HG02571 (cell line): ENCODE data around the gene CSF3.

Experiments used
- ATAC-seq: cut with Tn5 transposase; IDR thresholded peaks from one replicate; pipeline ENCODE4 v1.9.1; 2021; ENCODE audit warnings: mild to moderate bottlenecking, moderate library complexity; ENCODE audit not compliant: unreplicated experiment

CSF3 gene

DNA sequence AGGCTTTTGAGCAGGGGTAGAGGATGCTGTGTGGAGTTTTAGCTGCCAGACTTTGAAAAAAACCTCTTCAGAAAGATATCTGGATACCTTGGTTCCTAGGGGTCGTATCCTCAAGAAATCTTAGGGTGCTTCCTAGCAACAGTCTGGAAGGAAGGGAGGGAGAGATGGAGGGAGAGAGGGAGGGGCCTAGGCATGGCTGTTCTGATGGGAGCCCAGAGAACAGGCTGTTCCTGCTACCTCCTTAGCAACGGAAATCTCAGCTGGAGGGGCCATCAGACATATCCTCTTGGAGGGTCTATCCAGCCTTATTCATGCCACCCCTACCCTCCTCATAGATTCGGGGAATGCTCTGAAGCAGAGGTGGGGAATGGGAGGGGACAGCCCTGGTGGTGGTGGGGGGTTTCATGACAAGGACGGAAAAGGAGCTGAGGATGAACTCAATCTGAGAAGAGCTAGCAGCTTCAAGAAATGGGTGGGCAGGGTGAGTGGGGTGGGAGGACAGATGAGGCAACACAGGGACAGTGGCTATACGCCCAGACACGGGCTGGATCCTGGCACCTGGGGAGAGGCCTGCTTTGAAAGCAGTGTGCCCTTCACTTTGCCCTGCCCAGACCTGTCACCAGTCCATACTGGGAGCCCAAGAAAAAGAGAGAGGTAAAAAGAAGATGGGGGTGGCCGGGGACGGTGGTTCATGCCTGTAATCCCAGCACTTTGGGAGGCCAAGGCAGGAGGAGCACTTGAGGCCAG is 44.7 kb downstream of the CSF3 start:
- no peak for ATAC-seq

DNA sequence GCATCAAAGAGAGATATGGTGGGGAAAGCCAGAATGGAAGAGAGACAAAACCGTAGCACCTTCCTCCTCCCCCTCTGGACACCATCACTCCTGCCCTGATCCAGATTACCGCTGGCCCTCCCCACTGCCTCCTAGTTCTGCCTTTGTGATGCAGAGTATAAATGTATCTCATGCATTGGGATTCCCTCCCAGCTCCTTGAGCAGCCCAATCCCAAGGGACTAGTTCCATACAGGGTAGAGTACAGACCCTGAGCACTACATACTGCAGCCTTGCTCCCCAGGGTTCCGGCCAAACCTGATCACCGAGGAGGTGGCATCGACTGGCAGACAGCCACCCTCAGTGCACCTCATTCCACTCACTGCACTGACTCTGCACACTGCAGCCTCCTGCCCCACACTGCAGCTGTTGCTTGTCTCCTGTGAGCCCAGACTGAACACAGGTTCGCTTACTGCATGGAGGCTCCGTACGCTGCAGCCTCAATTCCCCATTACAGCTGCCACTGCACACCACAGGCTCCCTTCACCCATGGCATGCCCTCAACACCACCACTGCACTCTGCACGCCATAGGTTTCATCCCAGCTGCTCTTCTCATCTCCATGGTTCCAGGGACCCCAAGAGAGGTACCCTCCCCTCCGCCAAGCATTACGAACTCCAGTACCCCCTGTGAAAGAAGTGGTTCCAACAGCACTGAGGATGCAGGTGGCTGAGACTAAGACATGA is 45.8 kb downstream of the CSF3 start:
- no peak for ATAC-seq

DNA sequence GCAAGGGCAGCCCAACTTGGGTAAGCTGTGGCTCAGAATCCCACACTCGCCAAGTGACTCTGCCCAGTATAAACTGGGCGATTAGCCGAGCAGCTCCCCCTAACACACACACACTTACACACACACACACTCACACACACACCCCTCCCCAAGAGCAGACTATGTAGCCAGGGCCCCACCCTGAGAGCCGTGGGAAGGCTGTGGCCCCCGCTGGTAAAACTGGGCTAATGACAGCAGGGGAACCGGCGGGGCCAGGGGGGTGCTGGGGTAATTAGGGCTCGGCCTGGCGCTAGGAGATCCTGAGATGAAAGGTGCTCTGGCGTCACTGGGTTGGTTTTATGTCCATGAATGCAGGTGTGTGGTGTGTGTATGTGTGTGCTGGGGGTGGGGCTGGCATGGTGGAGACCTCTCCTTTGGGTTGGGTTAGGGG is 46.4 kb downstream of the CSF3 start:
- no peak for ATAC-seq

DNA sequence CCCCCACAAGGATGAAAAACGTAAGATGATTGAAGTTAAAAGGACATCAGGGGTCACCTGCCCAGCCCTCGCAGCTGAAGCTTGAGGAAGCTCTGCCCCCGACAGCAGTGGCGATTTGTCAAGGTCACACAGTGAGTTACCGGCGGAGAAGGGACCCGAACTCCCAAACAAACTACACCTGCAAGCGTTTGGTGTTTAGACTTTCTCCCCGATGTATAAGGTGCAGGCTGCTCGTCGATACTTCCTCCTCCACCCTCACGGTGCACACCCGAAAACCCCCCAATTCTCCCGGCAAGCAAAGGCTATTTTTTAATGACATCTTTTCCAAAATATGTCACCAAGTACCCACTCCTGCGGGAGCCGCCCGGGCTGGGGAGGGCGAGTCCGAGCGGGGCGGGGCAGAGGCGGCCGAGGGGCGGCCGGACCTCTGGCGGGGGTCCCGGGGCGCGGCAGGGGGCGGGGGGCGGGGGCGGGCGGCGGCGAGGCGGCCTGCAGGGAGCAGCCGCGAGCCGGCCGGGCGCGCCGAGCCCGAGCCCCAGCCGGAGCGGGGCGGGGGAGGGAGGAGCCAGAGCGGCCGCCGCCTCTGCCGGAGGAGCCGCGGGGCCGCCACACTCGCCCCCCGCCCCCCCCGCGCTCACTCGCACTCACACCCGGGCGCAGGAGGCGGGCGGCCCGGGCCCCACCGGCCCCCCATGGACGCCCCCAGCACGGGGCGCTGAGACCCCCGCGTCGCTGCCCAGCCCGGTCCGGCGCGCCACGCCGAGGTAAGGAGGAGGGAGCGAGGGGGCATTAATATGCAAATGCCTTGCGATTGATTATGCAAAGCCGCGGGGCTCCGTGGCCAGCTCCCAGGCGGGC is 47.3 kb downstream of the CSF3 start, which contains the start of gene THRA:
Gene THRA (plus strand): TSS at position 637 of the 858 bp plus-strand sequence. CDS start 11,524 bp downstream, outside the sequence.
- ATAC-seq = no peak

DNA sequence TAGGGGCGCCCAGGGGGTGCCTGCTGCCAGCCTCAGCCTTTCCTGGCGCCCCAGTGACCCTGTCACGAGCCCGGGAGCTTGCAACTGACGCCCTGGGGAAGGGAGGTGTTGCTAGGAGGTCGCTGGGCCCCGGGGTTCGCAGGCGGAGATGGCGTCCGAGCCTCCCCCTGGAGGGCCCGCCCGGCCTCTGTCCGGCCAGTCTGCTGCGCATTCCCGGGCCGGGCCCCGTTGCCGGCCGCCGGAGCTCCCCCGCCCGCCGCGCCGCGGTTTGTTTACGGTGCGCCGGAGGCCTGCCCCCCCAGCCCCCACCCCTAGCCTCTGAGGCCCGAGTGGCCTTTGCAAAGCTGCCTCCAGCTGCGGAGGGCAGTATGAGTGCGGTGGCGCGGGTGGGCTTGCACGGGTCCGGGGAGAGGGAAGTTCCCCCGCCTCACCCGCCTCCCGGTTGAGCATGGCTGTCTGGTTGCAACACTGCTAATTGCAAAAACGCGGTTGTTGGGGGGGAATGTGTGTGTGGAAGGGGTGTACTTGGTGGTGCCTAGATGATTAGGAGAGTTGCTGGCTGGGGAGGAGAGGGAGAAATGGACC is 48.0 kb downstream of the CSF3 start:
- ATAC-seq = no peak

DNA sequence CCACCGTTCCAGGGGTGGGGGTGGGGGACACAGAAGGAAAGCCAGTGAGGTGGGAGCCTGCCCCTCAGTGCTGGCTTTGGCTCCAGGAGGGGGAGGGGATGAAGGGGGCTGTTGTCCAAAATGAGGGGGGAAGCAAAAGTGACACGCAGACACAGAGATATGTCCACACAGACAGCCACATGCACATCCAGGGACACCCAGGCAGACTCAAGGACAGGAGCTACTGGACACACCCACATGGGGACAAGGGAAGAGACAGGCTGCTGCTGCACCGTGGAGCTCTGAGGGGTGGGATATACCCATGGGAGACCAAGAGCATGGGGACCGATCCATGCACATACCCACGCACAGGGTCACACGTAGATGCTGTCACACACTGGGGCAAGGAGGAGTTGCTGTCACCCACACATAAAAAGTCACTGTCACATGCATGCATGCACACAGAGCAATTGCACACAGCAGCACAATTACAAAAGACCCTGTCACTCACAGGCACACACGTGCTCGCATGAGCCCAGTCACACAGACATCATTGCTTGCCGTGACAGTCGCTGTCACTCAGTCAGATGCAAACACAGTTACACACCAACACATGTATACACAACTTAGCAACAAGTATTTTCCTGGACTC is 48.8 kb downstream of the CSF3 start:
- ATAC-seq = no peak

DNA sequence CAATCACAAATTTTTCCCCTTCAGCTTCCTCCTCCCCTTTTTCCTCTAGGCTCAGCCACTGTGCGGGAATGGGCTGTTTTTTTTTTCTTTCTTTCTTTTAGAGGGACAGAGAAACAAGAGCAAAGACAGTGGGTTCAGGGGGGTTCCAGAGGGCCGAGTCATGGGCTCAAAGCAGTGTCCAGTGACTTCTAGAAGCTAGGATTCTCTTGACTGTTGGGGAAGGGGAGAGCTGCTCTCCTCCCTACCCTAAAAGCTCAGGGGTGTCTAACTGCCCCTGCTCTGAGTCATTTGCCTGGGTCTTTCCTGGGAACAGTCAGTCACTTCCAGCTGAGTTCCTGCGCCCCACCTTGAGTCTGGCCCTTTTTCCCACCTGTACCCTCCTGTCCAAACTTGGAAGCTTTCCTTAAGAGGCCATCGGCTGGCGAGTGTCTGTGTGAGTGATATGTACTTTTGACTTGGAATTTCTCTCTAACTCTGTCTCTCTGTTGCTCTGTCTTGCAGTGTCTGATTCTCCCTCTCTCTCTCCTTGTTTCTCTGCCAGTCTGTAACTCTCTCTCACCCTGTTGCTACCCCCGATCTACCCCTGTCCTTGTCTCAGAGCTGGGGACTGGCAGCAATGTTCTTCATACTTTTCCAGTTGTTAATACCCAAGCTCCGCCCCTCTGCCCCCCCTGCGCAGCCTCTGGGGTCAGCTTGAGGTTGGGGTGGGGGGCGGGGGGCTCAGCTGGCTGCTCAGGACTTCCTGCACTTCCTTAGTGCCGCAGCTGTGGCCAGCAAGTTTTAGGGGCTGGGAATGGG is 49.9 kb downstream of the CSF3 start:
- ATAC-seq = no peak

DNA sequence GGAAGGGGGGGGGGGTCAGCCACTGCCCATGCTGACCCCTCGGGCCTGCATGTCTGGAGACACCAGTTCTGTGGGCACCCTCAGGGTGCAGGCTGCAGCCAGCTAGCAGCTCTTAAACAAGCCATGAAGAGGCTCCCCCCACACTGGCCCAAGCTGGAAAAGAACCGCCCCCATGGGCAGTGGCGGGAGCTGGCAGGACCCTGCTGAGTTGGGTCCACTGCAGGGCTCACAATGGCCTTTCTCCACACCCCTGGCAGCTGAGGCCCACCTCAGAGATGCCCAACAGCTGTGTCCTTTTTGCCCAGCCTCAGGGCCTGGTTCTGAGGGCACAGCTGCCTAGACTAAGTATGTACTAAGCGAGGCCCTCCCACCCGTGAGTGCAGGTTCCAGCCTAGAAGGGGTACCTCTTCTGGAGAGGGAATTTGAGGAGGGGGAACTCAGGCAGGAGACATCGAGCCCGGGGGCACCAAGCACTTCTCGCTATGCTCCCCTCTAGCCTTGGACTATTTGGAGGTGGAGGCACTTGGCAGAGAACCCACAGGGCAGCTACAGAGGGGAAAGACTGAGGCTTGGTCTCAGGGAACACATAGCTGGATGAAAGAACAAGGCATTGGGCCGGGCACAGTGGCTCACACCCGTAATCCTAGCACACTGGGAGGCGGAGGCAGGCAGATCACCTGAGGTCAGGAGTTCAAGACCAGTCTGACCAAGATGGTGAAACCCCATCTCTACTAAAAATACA is 50.7 kb downstream of the CSF3 start:
- ATAC-seq = no peak
